Stimulated activated CD4-positive, alpha-beta T cell treated with anti-CD3 and anti-CD28 coated beads, Interleukin-15, amount 100 ng/mL, for 1 hour (primary cell): Measurements from ENCODE around the gene STARD10.
A peak's percentile ranks its signal among the peaks of the same experiment; 100 is the strongest.

Source experiments
- DNase-seq, 2 donors: peaks; one replicate each; pipeline ENCODE4 v3.0.0-alpha.2; 2020; ENCODE audit warnings: low read depth in 1 of 2, low spot score in 1 of 2

Gene STARD10

GRCh38 chr11:72781313-72782080, 12.3 kb downstream of the STARD10 start:
- DNase-seq, result peak; percentile 28 to 56

- DNase-seq, result no peak
Observed at GRCh38 chr11:72781063-72781312, 12.9 kb downstream of the STARD10 start.

- DNase-seq, result no peak
Observed at GRCh38 chr11:72780296-72781062, 13.4 kb downstream of the STARD10 start.

- DNase-seq, result no peak
Observed at GRCh38 chr11:72779495-72780128, 14.2 kb downstream of the STARD10 start.

GRCh38 chr11:72778535-72779494, 15.0 kb downstream of the STARD10 start:
- no peak for DNase-seq

- DNase-seq, result no peak
Observed at GRCh38 chr11:72777755-72778278, 16.0 kb downstream of the STARD10 start.

- no peak for DNase-seq
Observed at GRCh38 chr11:72776844-72777754, 16.7 kb downstream of the STARD10 start.

- DNase-seq, result no peak
Observed at GRCh38 chr11:72776117-72776843, 17.6 kb downstream of the STARD10 start.

GRCh38 chr11:72775288-72776110, 18.3 kb downstream of the STARD10 start:
- no peak for DNase-seq

GRCh38 chr11:72774499-72774898, 19.3 kb downstream of the STARD10 start:
- no peak for DNase-seq

- no peak for DNase-seq
Observed at GRCh38 chr11:72773696-72774095, 20.2 kb downstream of the STARD10 start.

- no peak for DNase-seq
Observed at GRCh38 chr11:72773291-72773690, 20.6 kb downstream of the STARD10 start.

GRCh38 chr11:72772059-72772458, 21.8 kb downstream of the STARD10 start:
- DNase-seq, result no peak

GRCh38 chr11:72771507-72771906, 22.3 kb downstream of the STARD10 start:
- no peak for DNase-seq

GRCh38 chr11:72770799-72771198, 23.0 kb downstream of the STARD10 start:
- DNase-seq, result no peak

GRCh38 chr11:72769680-72770079, 24.2 kb downstream of the STARD10 start:
- no peak for DNase-seq

GRCh38 chr11:72768581-72768980, 25.3 kb downstream of the STARD10 start:
- no peak for DNase-seq
